Measurements from ENCODE around the gene RHOBTB1. TPM values are rescaled to one million over a fixed set of nuclear protein-coding genes. Genes with fewer than 3 reads are reported as not detected.
A peak's percentile ranks its signal among the peaks of the same experiment; 100 is the strongest.
"Not testable (repeated sequence)": the region's sequence is repeated elsewhere in the genome, so short reads cannot be mapped to it uniquely, and the experiment has no call there.

RHOBTB1 gene
- total RNA-seq, 1 experiment from 2014 or later: 11.0 TPM

GRCh38 chr10:60868946-60869345 lies 75.0 kb downstream of the RHOBTB1 start:
- DNase-seq (ENCODE audit: low read depth): no peak

DNA sequence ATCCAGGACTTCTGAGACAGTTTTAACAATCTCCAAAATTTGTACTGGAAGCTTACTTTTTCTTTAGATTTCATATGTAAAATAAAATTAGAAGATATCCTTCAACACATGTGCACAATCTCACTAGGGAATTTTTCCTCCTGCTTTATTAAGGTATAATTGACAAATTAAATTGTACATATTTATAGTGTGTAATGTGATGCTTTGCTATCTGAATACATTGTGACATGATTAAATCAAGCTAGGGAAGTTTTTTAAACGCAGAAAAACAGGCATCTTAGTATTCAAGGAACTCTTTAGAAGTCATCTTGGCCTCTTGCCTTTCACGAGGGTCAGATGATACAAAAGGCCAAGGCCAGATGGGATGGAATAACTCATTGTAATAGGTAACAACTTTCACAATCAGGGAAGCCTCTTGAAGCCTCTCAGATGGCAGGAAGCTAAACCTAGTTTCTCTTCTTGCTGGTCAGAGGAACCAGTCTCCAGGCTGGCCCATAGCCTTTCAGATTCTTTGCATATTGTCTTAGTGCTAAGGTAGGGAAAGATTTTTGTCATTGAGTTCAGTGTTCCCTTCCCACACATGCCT lies 78.7 kb downstream of the RHOBTB1 start:
- DNase-seq (ENCODE audit: low read depth): no peak

- DNase-seq (ENCODE audit: low read depth): no peak
These were observed 80.2 kb downstream of the RHOBTB1 start for GRCh38 chr10:60863796-60864195.

- DNase-seq (ENCODE audit: low read depth): no peak
These were observed 81.5 kb downstream of the RHOBTB1 start for GRCh38 chr10:60862517-60862916.

DNA sequence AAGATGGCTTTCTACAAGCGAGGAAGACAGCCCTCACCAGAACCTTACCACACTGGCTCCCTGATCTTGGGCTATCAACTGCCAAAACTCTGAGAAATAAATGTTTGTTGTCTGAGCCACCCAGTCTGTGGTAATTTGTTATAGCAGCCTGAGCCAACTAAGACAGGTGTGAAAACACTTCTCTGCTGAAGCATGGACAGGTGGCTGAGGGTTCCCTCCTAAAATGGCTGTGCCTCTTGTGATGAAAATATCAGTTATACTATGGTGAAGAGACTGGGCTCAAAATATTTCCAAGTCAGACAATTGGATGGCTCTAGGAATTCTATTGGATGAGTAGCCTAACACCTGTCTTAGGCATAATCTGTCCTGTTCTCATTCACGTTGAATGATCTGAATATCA lies 87.6 kb downstream of the RHOBTB1 start:
- DNase-seq (ENCODE audit: low read depth): no peak

GRCh38 chr10:60853637-60854036 lies 90.3 kb downstream of the RHOBTB1 start:
- DNase-seq (ENCODE audit: low read depth): no peak

DNA sequence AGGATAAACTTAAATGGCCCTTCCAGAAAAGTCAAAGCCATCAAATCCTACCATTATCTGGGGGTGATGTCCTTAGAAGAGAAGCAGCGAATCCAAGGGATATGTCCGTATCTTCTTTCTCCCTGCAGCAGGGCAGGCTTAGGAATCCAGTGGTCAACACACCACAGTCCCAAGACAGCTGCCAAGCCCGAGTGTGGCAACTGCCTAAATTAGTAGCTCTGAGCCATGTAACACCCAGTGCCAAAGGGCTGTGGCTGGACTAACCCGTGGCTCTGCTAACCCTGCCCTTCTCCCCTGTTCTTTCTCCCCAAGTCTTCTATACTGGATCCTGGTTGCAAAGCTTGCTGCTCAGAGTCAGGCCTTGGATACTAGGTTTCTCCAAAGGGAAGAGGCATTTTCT lies 90.9 kb downstream of the RHOBTB1 start:
- no peak for DNase-seq (ENCODE audit: low read depth)

DNA sequence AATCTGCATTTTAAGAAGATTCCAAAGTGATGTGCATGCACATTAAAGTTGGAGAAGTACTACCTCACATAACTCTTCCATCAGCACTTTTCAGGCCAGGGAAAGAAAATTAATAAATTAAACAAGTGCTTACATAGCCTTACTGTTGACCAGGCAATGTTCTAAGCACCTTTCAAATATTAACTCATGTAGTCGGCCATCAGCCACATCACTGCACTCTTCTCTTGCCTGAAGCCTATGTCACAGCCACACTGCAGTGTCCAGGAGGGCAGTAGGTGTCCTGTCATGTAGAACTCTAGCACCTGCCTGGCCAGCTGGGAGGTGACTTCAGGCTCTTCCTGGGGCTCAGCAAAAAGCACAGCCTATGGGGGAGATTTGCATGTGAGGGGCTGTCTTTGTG lies 94.2 kb downstream of the RHOBTB1 start:
- no peak for DNase-seq (ENCODE audit: low read depth)

DNA sequence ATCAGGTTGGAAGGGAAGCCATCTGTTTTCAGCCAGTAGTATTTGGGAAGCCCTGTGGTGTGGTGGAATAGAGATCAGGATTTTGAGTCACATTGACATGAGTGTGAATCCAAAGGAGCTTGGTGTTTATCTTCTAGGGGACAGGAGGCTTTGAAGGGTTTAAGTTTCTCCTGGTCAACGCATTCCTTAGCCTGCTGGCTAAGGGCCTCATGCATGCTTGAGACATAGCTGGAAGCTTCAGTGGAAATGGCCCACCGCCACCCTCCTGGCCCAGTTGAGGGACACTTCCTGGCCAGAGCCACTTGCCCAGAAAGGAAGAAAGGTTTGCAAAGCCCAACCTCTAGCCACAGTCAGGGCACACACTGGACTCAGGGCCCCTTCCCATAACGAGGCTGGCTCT lies 94.8 kb downstream of the RHOBTB1 start:
- no peak for DNase-seq (ENCODE audit: low read depth)

- DNase-seq (ENCODE audit: low read depth): no peak
These were observed 95.3 kb downstream of the RHOBTB1 start for GRCh38 chr10:60848680-60849079.

DNA sequence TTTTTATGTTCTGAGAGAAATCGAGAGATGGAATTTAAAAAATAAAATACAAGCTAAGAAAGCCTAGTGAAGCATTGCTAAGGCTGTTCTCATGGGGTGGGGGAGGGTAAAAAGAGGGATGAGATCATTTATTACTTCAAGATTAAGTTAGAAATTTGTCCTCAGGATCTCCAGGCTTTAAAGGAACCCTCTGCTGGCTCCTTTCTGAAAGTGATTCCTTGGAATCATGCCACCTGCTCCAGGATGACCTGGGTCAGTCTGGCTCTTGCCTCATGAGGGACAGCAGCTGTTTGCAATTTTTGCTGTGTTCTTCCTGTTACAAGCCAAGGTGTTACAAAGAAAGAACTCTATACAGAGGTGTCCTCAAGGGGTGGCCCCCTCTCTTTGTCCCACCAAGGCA lies 95.9 kb downstream of the RHOBTB1 start:
- DNase-seq (ENCODE audit: low read depth): peak; percentile 53

- DNase-seq (ENCODE audit: low read depth): peak; percentile 69
These were observed 97.8 kb downstream of the RHOBTB1 start for GRCh38 chr10:60846173-60846572.

DNA sequence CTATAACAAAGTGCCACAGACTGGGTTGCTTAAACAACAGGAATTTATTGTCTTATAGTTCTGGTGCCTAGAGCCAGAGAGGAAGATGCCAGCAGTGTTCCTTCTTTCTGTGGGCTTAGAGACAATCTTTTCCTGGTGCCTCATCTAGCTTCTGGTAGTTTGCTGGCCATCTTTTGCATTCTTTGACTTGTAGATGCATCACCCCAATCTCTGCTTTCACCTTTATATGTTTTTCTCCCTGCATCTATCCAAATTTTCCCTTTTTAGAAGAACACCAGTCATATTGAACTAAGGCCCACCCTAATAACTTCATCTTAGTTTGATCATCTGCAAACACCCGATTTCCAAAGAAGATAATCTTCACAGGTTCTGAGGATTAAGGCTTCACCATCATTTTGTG lies 98.9 kb downstream of the RHOBTB1 start:
- DNase-seq (ENCODE audit: low read depth): no peak

DNA sequence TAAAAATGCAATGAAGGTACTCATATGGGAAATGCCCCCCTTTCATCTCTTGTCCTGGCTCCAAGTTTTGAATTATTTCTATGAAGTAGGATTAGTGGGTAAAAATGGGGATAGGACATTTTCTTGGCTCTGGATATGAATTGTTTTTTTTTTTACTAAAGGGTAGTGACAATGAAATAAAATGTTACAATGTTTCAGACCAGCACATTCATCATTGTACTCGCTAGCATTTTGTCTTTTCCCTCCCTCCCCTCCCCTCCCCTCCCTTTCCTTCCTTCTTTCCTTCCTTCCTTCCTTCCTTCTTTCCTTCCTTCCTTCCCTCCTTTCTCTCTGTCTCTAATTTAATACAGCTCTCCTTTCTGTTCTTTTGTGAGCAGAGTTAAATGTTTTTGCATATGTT lies 101.3 kb downstream of the RHOBTB1 start:
- DNase-seq (ENCODE audit: low read depth): no peak

- not testable (repeated sequence) for DNase-seq (ENCODE audit: low read depth)
These were observed 102.8 kb downstream of the RHOBTB1 start for GRCh38 chr10:60841227-60841626.

- DNase-seq (ENCODE audit: low read depth): no peak
These were observed 108.9 kb downstream of the RHOBTB1 start for GRCh38 chr10:60835049-60835448.

GRCh38 chr10:60834401-60834800 lies 109.6 kb downstream of the RHOBTB1 start:
- no peak for DNase-seq (ENCODE audit: low read depth)

DNA sequence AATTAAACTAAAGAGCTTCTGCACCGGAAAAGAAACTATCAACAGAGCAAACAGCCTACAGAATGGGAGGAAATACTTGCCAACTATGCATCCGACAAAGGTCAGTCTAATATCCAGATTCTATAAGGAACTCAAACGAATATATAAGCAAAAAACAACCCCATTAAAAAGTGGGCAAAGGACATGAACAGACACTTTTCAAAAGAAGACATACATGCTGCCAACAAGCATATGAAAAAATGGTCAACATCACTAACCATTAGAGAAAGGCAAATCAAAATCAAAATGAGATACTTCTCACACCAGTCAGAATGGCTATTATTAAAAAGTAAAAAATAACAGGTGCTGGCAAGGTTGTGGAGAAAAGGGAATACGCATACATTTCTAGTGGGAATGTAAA lies 111.8 kb downstream of the RHOBTB1 start:
- DNase-seq (ENCODE audit: low read depth): not testable (repeated sequence)

DNA sequence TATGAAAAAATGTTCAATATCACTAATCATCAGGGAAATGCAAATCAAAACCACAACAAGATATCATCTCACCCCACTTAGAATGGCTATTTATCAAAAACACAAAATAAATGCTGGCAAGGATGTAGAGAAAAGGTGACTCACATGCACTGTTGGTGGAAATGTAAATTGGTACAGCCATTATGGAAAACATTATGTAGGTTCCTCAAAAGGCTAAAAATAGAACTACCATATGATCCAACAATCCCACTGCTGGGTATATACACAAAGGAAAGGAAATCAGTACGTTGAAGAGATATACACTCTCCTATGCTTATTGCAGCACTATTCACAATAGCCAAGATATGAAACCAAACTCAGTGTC lies 115.5 kb downstream of the RHOBTB1 start:
- DNase-seq (ENCODE audit: low read depth): peak; percentile 60

DNA sequence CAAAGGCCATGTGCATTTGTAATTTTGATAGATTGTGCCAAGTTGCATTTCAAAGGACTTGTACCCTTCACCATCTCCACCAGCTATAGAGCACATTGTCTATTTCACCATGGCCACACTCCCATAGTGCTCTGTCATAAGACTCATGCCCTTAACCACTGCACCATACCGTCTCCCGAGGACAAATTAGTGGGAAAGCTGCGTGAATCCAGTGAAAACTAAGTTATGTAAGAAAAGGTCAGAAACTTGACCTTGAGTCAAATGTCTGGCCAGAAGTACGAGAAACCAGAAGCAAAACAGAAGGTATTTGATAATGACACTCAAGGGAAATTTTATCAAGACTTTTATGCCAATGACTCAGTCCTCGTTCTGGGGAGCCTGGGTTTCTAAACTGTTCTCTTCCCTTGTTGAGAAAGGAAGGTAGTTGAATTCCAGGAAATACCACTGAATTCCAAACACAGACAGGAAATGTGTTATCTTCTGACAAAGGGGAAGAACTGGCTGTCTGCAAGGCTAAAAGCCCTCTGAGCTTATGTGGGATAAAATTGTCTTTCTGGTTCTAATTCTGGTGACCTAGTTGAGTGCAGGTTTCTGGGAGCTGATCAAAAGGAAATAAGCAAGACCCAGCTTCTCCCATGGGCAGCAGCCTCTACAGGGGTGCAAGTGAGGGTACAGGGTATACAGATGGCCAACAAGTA lies 116.0 kb downstream of the RHOBTB1 start:
- peak; percentile 89 for DNase-seq (ENCODE audit: low read depth)

- no peak for DNase-seq (ENCODE audit: low read depth)
These were observed 118.5 kb downstream of the RHOBTB1 start for GRCh38 chr10:60825520-60825919.

- no peak for DNase-seq (ENCODE audit: low read depth)
These were observed 120.7 kb downstream of the RHOBTB1 start for GRCh38 chr10:60823324-60823723.

DNA sequence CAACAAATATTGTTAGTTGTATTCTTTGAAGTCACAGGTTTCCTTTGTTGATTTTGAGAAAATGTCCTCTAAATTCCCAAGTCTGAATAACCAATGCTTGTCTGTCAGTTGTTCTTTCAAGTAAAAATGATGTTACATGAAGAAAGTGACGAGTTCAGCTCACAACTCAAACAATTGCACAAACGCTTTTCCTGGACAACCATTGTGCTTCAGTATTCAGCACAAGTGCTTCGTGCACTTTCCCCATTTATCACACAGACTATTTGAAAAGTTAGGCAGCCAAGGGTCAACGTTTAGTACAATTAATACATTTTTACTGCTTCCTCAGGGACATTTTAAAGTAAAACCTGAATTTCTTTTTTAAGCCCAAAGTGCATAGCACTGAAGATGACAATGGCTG lies 121.2 kb downstream of the RHOBTB1 start:
- DNase-seq (ENCODE audit: low read depth): no peak

DNA sequence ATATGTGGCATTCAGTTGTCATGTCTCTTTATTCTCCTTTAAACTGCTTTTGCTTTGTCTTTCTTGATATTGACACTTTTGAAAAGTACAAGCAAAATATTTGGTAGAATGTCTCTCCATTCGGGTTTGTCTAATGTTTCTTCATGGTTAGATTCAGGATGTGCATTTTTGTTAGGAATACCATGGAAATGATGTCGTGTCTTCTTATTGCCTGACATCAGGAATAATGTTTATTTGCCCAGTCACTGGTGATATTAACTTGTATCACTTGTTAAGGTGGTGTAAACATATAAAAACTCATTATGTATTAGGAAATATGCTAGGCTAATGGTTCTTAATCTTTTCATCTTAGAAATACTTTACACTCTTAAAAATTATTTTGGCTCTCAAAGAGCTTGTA lies 122.3 kb downstream of the RHOBTB1 start:
- DNase-seq (ENCODE audit: low read depth): no peak

Data from M059J (cell line).